Amniotic epithelial cell (primary cell): ENCODE measurements around the gene NEGR1.
A peak's percentile ranks its signal among the peaks of the same experiment; 100 is the strongest.

Experiments used
- DNase-seq: peaks from one replicate; pipeline ENCODE4 v3.0.0-alpha.2; 2010; ENCODE audit warnings: low read depth

NEGR1 gene

GRCh38 chr1:72230746-72231145, 51.6 kb downstream of the NEGR1 start:
- peak; percentile 56 for DNase-seq

- DNase-seq = peak; percentile 39
These were observed 52.4 kb downstream of the NEGR1 start for GRCh38 chr1:72229893-72230292.

- peak; percentile 8 for DNase-seq
These were observed 54.7 kb downstream of the NEGR1 start for GRCh38 chr1:72227667-72228066.

GRCh38 chr1:72224506-72224905, 57.8 kb downstream of the NEGR1 start:
- DNase-seq = no peak

GRCh38 chr1:72221811-72222210, 60.5 kb downstream of the NEGR1 start:
- no peak for DNase-seq

- no peak for DNase-seq
These were observed 64.1 kb downstream of the NEGR1 start for GRCh38 chr1:72218141-72218739.

GRCh38 chr1:72207059-72207458, 75.3 kb downstream of the NEGR1 start:
- DNase-seq = no peak

- peak; percentile 1 for DNase-seq
These were observed 79.6 kb downstream of the NEGR1 start for GRCh38 chr1:72202761-72203160.

- no peak for DNase-seq
These were observed 84.6 kb downstream of the NEGR1 start for GRCh38 chr1:72197786-72198185.

- DNase-seq = peak; percentile 27
These were observed 95.5 kb downstream of the NEGR1 start for GRCh38 chr1:72186733-72187307.

- DNase-seq = no peak
These were observed 98.1 kb downstream of the NEGR1 start for GRCh38 chr1:72184099-72184701.

- DNase-seq = no peak
These were observed 99.5 kb downstream of the NEGR1 start for GRCh38 chr1:72182859-72183258.

- DNase-seq = peak; percentile 20
These were observed 104.1 kb downstream of the NEGR1 start for GRCh38 chr1:72178266-72178665.

- no peak for DNase-seq
These were observed 104.6 kb downstream of the NEGR1 start for GRCh38 chr1:72177711-72178110.

- no peak for DNase-seq
These were observed 112.1 kb downstream of the NEGR1 start for GRCh38 chr1:72170246-72170645.

GRCh38 chr1:72166426-72166825, 115.9 kb downstream of the NEGR1 start:
- no peak for DNase-seq

GRCh38 chr1:72150508-72150907, 131.8 kb downstream of the NEGR1 start:
- peak; percentile 3 for DNase-seq

- no peak for DNase-seq
These were observed 140.5 kb downstream of the NEGR1 start for GRCh38 chr1:72141875-72142274.

GRCh38 chr1:72140222-72140621, 142.1 kb downstream of the NEGR1 start:
- peak; percentile 4 for DNase-seq

- DNase-seq = no peak
These were observed 144.7 kb downstream of the NEGR1 start for GRCh38 chr1:72137656-72138055.

- no peak for DNase-seq
These were observed 152.5 kb downstream of the NEGR1 start for GRCh38 chr1:72129869-72130268.

GRCh38 chr1:72122099-72122880, 160.0 kb downstream of the NEGR1 start:
- DNase-seq = no peak

GRCh38 chr1:72119491-72119890, 162.8 kb downstream of the NEGR1 start:
- DNase-seq = no peak
